LoVo (cell line): ENCODE results near the gene MINDY3.

Source experiments
- DNase-seq: peaks from one replicate; pipeline ENCODE4 v3.0.0-alpha.2; 2016; ENCODE audit warnings: low spot score

Gene MINDY3

GRCh38 chr10:15738270-15738925 lies 121.9 kb downstream of the MINDY3 start:
- DNase-seq = no peak

- DNase-seq = no peak
These were observed 122.7 kb downstream of the MINDY3 start for GRCh38 chr10:15737656-15738055.

GRCh38 chr10:15735763-15736162 lies 124.5 kb downstream of the MINDY3 start:
- no peak for DNase-seq

GRCh38 chr10:15730341-15730740 lies 130.0 kb downstream of the MINDY3 start:
- DNase-seq = no peak

- no peak for DNase-seq
These were observed 130.4 kb downstream of the MINDY3 start for GRCh38 chr10:15729890-15730289.
